ENCODE data around the gene ANKRD11.

DNA sequence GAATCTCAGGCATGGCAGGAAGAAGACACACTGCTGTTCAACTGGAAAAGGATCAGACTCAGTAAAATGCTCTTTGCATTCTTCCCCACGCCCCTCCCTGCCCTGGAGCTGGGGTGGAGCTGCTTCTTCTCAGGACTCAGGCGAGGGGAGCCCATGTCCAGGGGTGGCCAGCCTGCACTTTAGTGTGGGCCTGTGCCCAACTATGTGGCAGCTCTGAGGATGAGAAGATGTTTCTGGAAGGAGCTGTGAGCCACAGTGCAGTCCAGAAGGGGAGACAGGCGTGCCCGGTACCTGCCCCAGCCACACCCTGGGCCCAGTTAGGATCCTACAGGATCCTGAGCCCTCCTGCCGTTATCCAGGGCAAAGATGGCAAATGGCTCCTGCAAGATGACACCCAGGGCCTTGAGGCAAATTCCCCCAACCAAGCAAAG, 120.3 kb downstream of the ANKRD11 start:
- no peak for TF ChIP-seq TAF1 (IDR thresholded peaks at IDR 0.05; ENCODE audit: low read depth, low read length)
- TF ChIP-seq POLR2AphosphoS5 (IDR thresholded peaks at IDR 0.05; ENCODE audit: low read depth, low read length) = no peak
- no peak for TF ChIP-seq POLR2A (IDR thresholded peaks at IDR 0.05; ENCODE audit: low read depth, low read length)
